Upper lobe of left lung (tissue), 4 donors: Measurements from ENCODE around the gene SMAD7.

Experiments
- POLR2A ChIP-seq, 4 donors: fragments of 450-650 bp; IDR thresholded peaks; one replicate each; pipeline ENCODE4 v1.5.1; 2016 to 2017; ENCODE audit warnings: antibody characterized with exemption in 4 of 4, mild to moderate bottlenecking in 2 of 4
- POLR2AphosphoS5 ChIP-seq, 2 donors: sonication (generic); formaldehyde crosslinking; IDR thresholded peaks; one replicate each; pipeline ENCODE4 v1.5.1; 2017; ENCODE audit warnings: antibody characterized with exemption in 2 of 2
- TF ChIP-seq, protein P1 (sequence below), 6 experiments: fragments of 450-650 bp in 4 of 6; fragments of 200-600 bp in 2 of 6; sonication (generic) in 2 of 6; IDR thresholded peaks; one replicate each; pipeline ENCODE4 v1.5.1; 2016 to 2019; ENCODE audit warnings: antibody characterized with exemption in 6 of 6

DNA sequence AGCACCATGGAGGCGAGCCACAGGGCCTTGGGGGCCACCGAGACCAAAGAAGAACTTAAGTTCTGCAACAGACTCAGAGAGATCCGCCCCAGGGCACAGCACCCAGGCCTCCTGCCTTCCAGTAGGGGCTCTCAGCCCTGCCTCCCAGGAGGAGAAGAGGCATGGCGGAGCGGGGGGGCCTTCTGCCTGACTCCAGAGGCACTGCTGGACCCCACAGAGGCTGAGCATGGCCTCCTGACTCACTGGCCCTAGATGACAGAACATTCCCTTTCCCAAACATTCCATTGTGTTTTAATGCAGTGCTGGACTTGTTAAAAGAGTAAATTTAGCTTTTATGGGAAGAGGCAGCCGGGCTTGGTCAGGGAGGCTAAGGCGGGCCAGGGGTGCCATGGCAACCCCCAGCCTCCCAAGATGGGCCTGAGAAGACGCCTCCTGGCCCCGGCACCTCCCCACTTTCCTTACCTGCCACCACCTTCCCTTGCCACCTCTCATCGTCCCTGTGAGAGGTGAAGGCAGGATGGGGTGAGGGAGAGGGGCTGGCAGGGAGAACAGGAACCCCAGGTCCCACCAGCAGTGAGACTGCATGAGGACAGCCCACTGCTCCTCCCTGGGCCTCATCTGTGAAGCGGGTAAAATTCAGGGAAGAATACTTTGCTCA is 65.4 kb downstream of the SMAD7 start:
- TF ChIP-seq, protein P1, sequence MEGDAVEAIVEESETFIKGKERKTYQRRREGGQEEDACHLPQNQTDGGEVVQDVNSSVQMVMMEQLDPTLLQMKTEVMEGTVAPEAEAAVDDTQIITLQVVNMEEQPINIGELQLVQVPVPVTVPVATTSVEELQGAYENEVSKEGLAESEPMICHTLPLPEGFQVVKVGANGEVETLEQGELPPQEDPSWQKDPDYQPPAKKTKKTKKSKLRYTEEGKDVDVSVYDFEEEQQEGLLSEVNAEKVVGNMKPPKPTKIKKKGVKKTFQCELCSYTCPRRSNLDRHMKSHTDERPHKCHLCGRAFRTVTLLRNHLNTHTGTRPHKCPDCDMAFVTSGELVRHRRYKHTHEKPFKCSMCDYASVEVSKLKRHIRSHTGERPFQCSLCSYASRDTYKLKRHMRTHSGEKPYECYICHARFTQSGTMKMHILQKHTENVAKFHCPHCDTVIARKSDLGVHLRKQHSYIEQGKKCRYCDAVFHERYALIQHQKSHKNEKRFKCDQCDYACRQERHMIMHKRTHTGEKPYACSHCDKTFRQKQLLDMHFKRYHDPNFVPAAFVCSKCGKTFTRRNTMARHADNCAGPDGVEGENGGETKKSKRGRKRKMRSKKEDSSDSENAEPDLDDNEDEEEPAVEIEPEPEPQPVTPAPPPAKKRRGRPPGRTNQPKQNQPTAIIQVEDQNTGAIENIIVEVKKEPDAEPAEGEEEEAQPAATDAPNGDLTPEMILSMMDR (IDR thresholded peaks at IDR 0.05) = no peak
- TF ChIP-seq POLR2AphosphoS5 (IDR thresholded peaks at IDR 0.05) = no peak
- no peak for TF ChIP-seq POLR2A (IDR thresholded peaks at IDR 0.05)
